ENCODE measurements around the gene HEPN1.
A peak's percentile ranks its signal among the peaks of the same experiment; 100 is the strongest.

The HEPN1 gene

DNA sequence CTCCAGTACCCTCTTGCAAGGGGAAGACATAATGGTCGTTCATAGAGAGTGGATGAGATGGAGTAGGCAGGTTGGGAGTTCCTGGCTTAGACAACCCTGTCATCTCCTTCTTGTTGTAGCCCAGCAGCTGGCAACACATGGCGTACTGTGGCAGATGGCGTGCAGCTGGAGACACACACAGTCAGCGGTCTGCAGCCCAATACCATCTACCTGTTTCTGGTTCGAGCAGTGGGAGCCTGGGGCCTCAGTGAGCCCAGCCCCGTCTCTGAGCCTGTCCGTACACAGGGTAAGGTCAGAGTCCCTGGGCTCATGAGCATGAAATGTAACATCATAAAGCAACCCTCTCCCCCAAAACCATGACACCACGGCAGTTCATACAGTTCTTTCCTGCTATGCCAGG is 45.1 kb upstream of the HEPN1 start:
- no peak for DNase-seq (ENCODE audit: extremely low spot score)
- POLR2A ChIA-PET = no interaction called here
- CTCF ChIA-PET = interaction anchor here (0.7 kb wide), 1 partner anchor 230 kb away, joined by 3 read pairs; no protein-coding TSS in a partner anchor
- TF ChIP-seq, protein P1, sequence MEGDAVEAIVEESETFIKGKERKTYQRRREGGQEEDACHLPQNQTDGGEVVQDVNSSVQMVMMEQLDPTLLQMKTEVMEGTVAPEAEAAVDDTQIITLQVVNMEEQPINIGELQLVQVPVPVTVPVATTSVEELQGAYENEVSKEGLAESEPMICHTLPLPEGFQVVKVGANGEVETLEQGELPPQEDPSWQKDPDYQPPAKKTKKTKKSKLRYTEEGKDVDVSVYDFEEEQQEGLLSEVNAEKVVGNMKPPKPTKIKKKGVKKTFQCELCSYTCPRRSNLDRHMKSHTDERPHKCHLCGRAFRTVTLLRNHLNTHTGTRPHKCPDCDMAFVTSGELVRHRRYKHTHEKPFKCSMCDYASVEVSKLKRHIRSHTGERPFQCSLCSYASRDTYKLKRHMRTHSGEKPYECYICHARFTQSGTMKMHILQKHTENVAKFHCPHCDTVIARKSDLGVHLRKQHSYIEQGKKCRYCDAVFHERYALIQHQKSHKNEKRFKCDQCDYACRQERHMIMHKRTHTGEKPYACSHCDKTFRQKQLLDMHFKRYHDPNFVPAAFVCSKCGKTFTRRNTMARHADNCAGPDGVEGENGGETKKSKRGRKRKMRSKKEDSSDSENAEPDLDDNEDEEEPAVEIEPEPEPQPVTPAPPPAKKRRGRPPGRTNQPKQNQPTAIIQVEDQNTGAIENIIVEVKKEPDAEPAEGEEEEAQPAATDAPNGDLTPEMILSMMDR (IDR thresholded peaks at IDR 0.05; ENCODE audit: control extremely low read depth, extremely low read depth, low read depth, missing control alignments) = no peak

DNA sequence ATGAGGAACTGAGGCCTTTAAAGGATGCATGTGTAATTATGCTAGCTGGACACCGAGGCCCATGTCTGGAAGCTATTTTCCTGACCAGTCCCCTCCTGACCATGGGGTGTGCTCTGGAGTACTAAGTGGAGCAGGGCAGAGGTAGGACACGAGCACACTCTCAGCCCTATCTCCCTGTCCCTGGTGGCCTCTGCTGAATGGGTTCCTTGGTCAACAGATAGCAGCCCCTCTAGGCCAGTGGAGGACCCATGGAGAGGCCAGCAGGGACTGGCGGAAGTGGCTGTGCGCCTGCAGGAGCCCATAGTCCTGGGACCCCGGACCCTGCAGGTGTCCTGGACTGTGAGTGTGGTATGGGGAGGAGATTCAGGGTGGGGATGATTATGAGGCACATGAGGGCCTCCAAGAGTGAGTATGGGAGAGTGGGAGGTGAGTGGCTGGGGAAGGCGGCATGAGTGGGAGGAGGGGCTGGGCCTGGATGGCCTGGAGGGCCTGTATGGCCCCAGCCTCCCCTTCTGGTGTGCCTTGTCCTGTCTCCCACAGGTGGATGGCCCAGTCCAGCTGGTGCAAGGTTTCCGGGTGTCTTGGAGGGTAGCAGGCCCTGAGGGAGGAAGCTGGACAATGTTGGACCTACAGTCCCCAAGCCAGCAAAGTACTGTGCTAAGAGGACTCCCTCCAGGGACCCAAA is 44.3 kb upstream of the HEPN1 start:
- ChIA-PET CTCF (interaction anchor here (0.7 to 2.1 kb wide), 2 partner anchors 13 to 231 kb away, joined by 3 to 19 read pairs; no protein-coding TSS in a partner anchor), POLR2A (no interaction called here)
- DNase-seq (ENCODE audit: extremely low spot score) = no peak
- TF ChIP-seq, protein P1 (IDR thresholded peaks at IDR 0.05; ENCODE audit: control extremely low read depth, extremely low read depth, low read depth, missing control alignments) = no peak

DNA sequence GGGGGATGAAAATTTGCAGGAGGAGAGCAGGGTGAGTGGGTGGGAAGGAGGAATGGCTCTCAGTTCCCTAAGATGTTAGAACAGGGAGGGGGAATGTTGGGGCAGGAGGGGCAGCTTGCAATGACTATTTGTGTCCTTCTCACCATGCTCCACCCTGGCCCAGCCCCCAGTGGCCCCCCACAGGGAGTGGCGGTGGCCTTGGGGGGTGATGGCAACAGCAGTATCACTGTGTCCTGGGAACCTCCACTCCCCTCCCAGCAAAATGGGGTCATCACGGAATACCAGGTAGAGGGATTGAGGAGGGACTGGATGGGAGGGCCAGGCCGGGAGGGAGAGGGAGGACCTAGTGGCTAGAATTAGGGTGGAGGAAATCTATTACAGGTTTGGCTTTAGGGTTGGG is 43.6 kb upstream of the HEPN1 start:
- TF ChIP-seq, protein P1 (IDR thresholded peaks at IDR 0.05; ENCODE audit: control extremely low read depth, extremely low read depth, low read depth, missing control alignments) = no peak
- ChIA-PET CTCF (interaction anchor here (1.2 to 2.1 kb wide), 7 partner anchors 9 to 478 kb away, joined by 3 to 28 read pairs (median 7); no protein-coding TSS in a partner anchor), POLR2A (no interaction called here)
- no peak for DNase-seq (ENCODE audit: extremely low spot score)

DNA sequence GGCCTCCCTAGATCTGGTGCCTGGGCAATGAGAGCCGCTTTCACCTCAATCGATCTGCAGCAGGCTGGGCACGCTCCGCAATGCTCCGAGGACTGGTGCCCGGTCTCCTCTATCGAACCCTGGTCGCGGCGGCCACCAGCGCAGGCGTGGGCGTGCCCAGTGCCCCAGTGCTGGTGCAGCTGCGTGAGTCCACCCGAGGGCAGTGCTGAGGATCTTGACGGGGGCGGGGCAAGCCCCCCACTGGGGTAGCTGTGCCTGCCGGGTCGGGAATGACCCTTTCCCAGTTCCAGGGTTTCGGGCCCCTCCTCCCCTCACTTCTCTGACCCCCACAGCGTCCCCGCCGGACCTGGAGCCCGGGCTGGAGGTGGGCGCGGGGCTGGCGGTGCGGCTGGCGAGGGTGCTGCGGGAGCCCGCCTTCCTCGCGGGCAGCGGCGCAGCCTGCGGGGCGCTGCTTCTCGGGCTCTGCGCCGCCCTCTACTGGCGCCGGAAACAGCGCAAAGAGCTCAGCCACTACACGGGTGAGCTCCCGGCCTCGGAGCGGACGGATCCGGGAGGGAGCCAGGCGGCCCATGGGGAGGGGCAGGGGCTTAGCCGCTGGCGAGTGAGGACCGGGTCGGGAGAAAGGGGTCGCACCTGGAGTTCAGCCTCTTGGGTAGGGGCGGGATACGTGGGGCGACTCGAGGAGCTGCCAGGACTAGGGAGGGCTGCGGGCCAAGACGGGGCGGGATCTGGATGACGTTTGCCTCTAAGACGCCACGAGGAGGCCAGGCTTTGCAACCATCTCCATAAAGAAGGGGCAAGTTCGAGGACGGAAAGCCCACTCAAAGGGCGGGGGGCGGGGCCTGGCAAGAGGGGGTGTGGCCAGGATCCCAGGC is 42.9 kb upstream of the HEPN1 start:
- POLR2A ChIA-PET = interaction anchor here (0.7 kb wide), 1 partner anchor 58 kb away, joined by 6 read pairs; no protein-coding TSS in a partner anchor
- DNase-seq (ENCODE audit: extremely low spot score) = peak; percentile 91
- CTCF ChIA-PET = interaction anchor here (0.6 to 2.1 kb wide), 37 partner anchors 8 to 551 kb away, joined by 3 to 28 read pairs (median 4); partner anchors contain the start of genes HEPN1, ROBO4 and TBRG1
- TF ChIP-seq, protein P1 (IDR thresholded peaks at IDR 0.05; ENCODE audit: control extremely low read depth, extremely low read depth, low read depth, missing control alignments) = peak; percentile 93

DNA sequence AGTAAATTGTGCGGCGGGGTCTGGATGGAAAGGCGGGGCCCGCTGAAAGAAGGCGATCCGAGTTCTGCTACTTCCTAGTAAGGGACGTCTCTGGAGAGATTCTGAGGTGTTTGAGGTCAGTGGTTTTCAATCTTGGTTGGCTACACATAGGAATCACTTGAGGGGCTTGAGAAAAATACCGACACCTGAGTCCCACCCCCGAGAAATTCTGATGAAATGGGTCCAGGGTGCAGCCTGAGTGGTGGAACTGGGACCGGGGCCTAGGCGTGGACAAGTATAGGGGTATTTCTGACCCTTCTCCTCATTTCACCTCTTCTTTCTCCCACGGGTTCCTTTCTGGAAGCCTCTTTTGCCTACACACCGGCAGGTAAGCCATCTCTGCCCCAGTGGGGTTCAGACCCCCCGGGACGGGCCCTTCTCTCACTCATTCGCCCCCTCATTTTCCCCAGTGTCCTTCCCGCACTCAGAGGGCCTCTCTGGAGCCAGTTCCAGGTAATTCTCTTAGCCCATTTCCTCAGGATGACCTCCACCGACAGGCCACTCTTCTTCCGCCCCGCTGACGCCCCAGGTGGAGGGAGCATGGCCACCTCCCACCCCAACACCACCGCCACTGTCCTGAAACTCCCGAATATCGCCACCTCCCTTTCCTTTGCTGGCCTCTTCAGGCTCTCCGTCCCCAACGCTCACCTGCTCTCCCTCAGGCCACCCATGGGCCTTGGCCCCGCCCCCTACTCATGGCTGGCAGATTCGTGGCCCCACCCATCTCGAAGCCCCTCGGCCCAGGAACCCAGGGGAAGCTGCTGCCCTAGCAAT is 42.0 kb upstream of the HEPN1 start:
- peak; percentile 24 for DNase-seq (ENCODE audit: extremely low spot score)
- ChIA-PET CTCF (interaction anchor here (0.6 to 2.1 kb wide), 38 partner anchors 8 to 550 kb away, joined by 3 to 28 read pairs (median 4); partner anchors contain the start of genes HEPN1, ROBO4 and TBRG1), POLR2A (no interaction called here)
- TF ChIP-seq, protein P1 (IDR thresholded peaks at IDR 0.05; ENCODE audit: control extremely low read depth, extremely low read depth, low read depth, missing control alignments) = no peak

DNA sequence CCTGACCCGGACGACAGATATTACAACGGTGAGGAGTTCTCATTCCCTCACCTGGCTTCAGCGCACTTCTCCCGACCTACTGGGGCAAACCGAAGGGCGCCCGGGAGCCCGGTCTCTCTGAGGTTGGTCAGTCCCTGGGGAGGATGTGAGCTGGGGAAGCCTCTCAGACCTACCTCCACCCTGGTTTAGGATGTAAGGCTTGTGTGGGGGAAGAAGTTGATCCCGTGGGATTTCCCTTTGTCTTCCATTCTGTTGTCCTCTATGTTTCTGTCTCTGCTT is 41.5 kb upstream of the HEPN1 start:
- ChIA-PET POLR2A (no interaction called here), CTCF (interaction anchor here (1.0 to 1.4 kb wide), 2 partner anchors 10 to 25 kb away, joined by 3 to 4 read pairs; no protein-coding TSS in a partner anchor)
- DNase-seq (ENCODE audit: extremely low spot score) = peak; percentile 16
- TF ChIP-seq, protein P1 (IDR thresholded peaks at IDR 0.05; ENCODE audit: control extremely low read depth, extremely low read depth, low read depth, missing control alignments) = no peak

Data from GM10248 (cell line).